Activated CD8-positive, alpha-beta memory T cell treated with anti-CD3 and anti-CD28 coated beads, Interleukin-2, amount 50 U/mL, for 48 hours (primary cell): ENCODE results near the gene SDK1.

Source experiments
- DNase-seq: peaks from one replicate; pipeline ENCODE4 v3.0.0-alpha.2; 2020

Gene SDK1

GRCh38 chr7:3896169-3896765 is 595.2 kb downstream of the SDK1 start:
- DNase-seq: no peak

- DNase-seq: no peak
Measured at GRCh38 chr7:3897430-3898372, 596.6 kb downstream of the SDK1 start.

- no peak for DNase-seq
Measured at GRCh38 chr7:3899559-3899991, 598.5 kb downstream of the SDK1 start.

GRCh38 chr7:3908153-3908552 is 607.1 kb downstream of the SDK1 start:
- DNase-seq: no peak

GRCh38 chr7:3909128-3909527 is 608.1 kb downstream of the SDK1 start:
- no peak for DNase-seq

- no peak for DNase-seq
Measured at GRCh38 chr7:3910054-3910453, 609.0 kb downstream of the SDK1 start.

- no peak for DNase-seq
Measured at GRCh38 chr7:3911685-3912084, 610.6 kb downstream of the SDK1 start.

- no peak for DNase-seq
Measured at GRCh38 chr7:3912291-3912690, 611.2 kb downstream of the SDK1 start.

- DNase-seq: no peak
Measured at GRCh38 chr7:3914051-3914775, 613.2 kb downstream of the SDK1 start.

- no peak for DNase-seq
Measured at GRCh38 chr7:3915337-3915878, 614.4 kb downstream of the SDK1 start.

- DNase-seq: no peak
Measured at GRCh38 chr7:3916146-3916545, 615.1 kb downstream of the SDK1 start.

- no peak for DNase-seq
Measured at GRCh38 chr7:3917436-3917835, 616.4 kb downstream of the SDK1 start.

GRCh38 chr7:3918576-3918975 is 617.5 kb downstream of the SDK1 start:
- no peak for DNase-seq

GRCh38 chr7:3922175-3922635 is 621.2 kb downstream of the SDK1 start:
- DNase-seq: no peak

- no peak for DNase-seq
Measured at GRCh38 chr7:3923307-3923918, 622.4 kb downstream of the SDK1 start.

- DNase-seq: no peak
Measured at GRCh38 chr7:3924277-3924676, 623.2 kb downstream of the SDK1 start.

GRCh38 chr7:3927446-3928110 is 626.5 kb downstream of the SDK1 start:
- no peak for DNase-seq

GRCh38 chr7:3928727-3929515 is 627.9 kb downstream of the SDK1 start:
- no peak for DNase-seq

GRCh38 chr7:3931843-3932242 is 630.8 kb downstream of the SDK1 start:
- DNase-seq: no peak

- no peak for DNase-seq
Measured at GRCh38 chr7:3937146-3937545, 636.1 kb downstream of the SDK1 start.

GRCh38 chr7:3937605-3938004 is 636.6 kb downstream of the SDK1 start:
- DNase-seq: no peak
